NCI-H2107 treated with DMSO at 0.1 percent for 48 hours (cell line): ENCODE results near the gene JUP.
"Not testable (repeated sequence)": the region's sequence is repeated elsewhere in the genome, so short reads cannot be mapped to it uniquely, and the experiment has no call there.

Experiments
- DNase-seq: peaks from one replicate; lab custom pipeline; 2025; ENCODE audit not compliant: unreplicated experiment; lab: John Stamatoyannopoulos, UW

Gene JUP

GRCh38 chr17:41786227-41787020 lies at the start of gene JUP:
TSS of gene JUP (minus strand) at chr17:41786711. CDS start at chr17:41771854, 14,857 bp downstream.
- peak; percentile 98 for DNase-seq

DNA sequence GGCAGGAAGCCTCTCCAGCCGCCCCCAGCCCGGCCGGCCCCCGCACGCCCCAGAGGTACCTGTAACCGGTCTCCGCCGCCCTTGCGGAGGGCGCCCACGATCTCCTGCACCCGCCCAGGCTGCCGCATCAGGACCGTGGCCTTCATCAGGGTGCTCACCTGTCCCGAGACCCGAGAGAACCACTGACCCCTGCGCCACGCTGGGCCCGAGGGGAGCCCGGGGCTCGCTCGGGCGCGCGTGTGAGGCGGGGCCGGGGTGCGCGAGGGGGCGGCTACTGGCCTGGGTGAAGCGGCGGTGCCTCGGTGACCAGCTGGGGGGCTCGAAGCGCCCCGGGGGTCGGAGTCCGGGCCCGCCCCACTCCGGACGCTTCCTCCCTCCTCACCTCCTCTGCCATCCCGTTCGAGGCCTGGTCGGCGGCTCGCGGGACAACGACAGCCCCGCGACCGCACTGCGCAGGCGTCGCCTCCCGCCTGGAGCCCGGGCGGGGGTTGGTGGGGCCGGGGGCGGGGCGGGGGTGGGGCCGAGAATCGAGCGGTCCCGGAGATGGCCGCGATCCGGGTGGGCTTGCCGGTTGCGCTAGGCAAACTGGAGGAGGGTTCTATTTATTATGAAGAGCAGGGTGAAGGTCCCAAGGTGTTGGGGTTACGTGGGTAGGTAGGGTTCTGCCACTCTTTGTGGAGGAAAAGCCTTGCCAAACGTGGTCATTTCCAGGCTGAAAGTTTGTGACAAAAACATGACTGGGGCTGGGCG lies 49.5 kb upstream of the JUP start, which contains the start of gene NT5C3B:
NT5C3B (minus strand) TSS at position 433 of the 750 bp plus-strand sequence; CDS start at position 394, 39 bp downstream.
- no peak for DNase-seq

GRCh38 chr17:41835214-41835799 lies 48.8 kb upstream of the JUP start:
- DNase-seq = no peak

DNA sequence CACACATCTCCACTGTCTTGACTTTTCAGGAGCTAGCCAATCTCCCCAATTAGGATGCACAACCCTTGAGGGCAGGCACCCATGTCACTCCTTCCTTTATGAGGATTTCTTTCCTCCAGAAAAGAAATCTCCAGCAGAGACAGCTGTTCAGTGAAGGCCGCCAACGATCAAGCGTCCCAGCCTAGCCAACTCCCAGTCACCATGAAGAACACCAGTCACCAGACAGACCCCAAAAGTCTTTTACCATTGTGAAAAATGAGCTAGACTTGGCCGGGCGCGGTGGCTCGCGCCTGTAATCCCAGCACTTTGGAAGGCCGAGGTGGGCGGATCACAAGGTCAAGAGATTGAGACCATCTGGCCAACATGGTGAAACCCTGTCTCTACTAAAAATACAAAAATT lies 43.5 kb upstream of the JUP start:
- DNase-seq = not testable (repeated sequence)

DNA sequence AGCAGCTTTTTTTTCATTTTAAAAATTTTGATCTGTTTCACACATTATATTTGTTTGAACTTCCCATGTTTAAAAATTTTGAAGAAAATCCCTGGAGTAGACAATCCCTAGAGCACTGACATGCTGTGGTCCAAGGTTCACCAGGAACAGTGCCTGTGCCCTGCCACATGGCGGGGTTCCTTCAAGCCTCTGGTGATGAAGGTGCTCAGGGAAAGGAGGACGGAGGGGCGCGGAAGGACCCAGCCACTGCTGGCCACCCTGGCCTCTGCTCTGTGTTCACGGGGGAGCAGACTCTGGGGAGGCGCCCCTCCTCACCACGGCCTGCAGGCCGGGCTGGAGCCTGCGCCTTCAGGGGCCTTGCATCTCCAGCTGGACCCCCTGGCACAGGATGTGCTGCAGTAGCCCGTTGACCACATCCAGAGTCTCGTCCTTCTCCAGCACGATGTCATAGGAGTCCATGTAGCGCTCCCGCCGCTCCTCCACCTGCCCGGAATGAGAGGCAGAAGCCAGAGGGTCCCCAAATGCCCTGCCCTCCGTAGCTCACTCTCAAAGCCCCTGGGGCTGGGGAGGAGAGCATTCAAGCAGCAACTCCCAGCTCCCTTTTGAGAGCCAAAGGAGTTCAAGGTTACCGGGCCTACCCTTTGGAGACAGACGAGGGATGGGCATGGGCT lies 38.8 kb upstream of the JUP start:
- DNase-seq = no peak

DNA sequence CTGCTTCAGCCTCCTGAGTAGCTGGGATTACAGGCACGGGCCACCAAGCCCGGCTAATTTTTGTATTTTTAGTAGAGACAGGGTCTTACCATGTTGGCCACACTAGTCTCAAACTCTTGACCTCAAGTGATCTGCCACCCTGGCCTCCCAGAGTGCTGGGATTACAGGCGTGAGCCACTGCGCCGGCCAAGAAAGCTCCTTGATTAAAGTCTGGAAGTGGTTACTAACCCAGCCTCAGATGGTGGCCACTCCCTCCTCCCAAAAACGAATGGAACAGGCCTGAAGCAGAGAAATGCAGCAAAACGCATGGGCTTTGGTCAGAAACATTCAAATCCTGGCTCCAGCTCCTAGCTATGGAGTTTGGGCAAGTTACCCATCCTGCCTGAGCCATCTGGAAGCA lies 37.6 kb upstream of the JUP start:
- DNase-seq = no peak

DNA sequence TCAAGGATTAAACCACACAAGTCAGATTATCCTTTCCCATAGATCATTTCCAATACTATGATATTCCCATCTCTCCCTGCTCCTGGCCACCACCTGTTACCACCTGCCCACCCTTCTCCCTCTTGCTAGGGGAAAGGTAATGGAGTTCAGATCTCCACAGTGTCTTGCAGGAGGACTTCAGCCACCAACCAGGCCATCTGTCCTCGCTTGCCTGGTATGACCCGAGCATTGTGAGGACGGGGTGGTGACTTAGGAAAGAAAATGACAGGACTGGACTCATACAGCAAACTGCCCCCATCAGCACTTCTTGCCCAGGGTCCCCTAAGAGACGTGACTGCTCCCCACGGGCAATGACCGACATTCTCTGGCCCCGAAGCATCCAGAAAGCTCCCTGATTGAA lies 37.1 kb upstream of the JUP start:
- no peak for DNase-seq

- DNase-seq = no peak
Measured at GRCh38 chr17:41823141-41823524, 36.6 kb upstream of the JUP start.

DNA sequence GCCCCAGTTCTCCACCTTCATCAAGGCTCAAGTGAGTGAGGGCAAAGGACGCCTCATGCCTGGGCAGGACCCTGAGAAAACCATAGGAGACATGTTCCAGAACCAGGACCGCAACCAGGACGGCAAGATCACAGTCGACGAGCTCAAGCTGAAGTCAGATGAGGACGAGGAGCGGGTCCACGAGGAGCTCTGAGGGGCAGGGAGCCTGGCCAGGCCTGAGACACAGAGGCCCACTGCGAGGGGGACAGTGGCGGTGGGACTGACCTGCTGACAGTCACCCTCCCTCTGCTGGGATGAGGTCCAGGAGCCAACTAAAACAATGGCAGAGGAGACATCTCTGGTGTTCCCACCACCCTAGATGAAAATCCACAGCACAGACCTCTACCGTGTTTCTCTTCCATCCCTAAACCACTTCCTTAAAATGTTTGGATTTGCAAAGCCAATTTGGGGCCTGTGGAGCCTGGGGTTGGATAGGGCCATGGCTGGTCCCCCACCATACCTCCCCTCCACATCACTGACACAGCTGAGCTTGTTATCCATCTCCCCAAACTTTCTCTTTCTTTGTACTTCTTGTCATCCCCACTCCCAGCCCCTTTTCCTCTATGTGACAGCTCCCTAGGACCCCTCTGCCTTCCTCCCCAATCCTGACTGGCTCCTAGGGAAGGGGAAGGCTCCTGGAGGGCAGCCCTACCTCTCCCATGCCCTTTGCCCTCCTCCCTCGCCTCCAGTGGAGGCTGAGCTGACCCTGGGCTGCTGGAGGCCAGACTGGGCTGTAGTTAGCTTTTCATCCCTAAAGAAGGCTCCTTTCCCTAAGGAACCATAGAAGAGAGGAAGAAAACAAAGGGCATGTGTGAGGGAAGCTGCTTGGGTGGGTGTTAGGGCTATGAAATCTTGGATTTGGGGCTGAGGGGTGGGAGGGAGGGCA lies 36.0 kb upstream of the JUP start:
- DNase-seq = no peak

DNA sequence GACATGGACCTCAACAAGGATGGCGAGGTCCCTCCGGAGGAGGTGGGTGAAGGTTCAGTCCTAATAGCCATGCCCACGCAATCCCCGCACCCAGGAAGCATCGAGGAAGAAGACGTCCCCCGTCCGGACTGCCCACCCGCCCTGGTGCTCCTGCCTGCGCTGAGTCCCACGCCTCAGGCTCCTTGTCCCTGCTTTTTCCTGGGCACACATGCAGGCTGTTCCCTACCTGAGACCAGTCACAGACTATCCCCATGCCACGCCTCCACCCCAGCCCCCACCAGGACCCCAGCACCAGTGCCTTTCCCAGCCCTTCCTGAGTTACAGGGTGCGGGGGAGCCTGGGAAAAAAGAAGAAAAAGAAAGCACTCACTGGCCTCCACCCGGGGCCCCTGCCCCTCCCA lies 35.3 kb upstream of the JUP start:
- no peak for DNase-seq

DNA sequence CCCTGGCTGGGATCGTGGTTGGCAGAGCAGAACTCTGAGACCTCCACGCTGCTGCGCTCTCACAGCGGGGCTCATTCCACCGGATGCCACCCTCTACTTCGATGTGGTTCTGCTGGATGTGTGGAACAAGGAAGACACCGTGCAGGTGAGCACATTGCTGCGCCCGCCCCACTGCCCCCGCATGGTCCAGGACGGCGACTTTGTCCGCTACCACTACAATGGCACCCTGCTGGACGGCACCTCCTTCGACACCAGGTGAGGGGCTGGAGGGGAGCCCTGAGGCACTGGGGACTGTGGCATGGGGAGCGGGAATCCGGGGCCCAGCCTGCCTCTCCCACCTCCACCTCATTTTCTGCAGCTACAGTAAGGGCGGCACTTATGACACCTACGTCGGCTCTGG lies 31.5 kb upstream of the JUP start:
- DNase-seq = no peak

DNA sequence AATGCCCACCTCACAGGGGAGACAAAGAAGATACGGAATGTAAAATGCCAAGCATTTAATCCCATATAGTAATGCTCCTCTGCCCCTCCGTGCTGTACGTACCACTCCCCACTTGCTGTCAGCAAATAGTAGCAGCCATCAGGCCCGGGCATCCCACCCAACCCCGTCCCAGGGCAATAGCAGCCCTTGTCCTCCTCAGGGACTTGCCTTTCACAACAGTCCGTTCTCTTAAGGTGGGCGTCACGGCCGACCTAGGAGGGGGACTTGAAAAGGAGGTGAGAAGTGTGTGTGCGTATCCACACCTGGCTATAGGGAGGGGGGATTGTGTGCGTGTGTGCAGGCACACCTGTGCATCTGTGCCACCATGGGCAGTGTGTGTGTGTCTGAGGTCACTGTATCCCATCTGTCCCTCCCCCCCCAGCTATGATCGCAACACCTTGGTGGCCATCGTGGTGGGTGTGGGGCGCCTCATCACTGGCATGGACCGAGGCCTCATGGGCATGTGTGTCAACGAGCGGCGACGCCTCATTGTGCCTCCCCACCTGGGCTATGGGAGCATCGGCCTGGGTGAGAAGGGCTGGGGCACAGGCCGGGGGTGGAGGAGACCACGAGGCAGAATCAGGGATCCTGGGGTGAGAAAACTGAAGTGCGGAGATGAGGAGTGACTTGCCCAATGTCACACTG lies 30.3 kb upstream of the JUP start:
- DNase-seq = no peak

DNA sequence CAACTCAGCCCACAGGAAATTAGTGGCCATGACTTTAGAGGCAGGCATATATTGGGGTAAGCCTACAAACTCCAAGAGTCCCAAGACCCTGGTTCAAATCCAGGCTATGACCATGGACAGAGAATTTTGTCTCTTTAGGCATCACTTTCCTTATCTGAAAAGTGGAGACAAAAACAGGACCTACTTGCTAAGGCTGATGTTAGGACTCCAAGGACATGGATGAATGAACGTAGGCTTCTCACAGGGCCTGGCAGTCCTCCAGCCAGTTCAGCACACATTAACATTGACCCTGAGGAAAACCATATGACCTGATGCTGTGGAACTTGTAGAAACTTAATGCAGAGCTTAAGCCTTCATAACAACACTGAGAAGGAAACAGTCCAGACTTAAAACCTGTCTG lies 27.7 kb upstream of the JUP start:
- DNase-seq = no peak

- DNase-seq = no peak
Measured at GRCh38 chr17:41813699-41814124, 27.2 kb upstream of the JUP start.

DNA sequence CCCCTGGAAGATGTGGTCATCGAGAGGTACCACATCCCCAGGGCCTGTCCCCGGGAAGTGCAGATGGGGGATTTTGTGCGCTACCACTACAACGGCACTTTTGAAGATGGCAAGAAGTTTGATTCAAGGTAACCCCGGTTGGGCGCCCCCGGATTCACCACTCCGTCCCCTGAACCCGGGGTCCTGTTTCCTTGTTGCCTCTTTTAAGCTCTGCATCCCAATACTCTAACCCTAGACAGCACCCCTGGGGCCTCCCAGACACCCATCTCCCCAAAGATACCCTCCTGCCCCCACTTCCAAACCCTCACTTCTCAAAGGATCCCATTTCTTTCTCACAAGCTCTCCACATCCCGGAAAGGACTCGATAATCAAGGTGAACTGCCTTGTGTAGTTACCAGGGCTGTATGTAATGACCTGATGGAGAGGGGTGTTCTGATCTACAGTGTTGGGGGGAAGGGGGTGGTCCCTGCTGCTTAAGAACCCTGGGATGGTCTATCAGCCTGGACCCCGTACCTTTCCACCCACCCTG lies 26.7 kb upstream of the JUP start:
- no peak for DNase-seq

GRCh38 chr17:41812381-41813151 lies 26.1 kb upstream of the JUP start, which contains the start of gene FKBP10:
TSS of gene FKBP10 (plus strand) at chr17:41813004. CDS start at chr17:41813035, 31 bp downstream.
- DNase-seq = no peak

DNA sequence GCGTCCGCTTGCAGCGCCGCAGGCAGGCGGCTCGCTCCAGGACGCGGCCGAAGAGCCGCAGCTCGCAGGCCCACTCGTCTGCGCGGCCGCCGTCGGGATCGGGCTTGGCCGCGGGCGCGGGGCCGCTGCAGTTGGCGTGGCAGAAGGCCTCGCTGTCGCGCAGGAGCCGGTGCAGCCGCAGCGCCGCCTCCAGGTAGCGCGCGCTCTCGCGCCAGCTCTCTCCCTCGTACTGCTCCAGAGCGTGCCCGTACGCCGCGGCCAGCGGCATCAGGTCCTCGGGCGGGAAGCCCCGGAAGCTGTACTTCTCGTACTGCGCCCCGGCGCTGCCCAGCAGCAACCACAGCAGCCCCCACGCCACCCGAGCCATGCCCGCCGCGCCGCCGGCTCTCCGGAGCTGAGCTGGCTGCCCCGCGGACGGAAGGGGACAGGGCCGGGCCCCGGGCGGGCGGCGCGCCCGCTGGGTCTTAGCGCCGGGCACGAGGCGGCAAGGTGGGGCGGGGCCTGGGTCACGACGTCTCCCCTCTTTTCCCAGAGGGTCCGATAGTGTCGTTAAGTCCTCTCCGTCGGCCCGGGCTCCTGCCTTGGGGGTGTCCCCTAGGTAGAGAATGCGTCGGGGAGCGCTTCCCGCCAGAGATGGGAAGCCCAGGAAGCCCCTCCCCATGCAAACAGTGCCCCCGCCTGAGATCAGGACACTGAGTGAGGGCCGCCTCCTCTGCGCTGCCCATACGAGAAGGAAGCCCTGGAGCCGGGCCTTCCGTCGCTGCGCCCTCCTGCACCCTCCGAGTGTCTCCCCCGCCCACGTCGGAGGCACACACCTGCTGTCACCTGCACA lies 25.3 kb upstream of the JUP start, which contains the start of gene P3H4:
P3H4 (minus strand) TSS at position 401 of the 832 bp plus-strand sequence; CDS start at position 367, 34 bp downstream.
- peak; percentile 14 for DNase-seq
